ENCODE results near the gene IFRD2.
"Not testable (repeated sequence)": the region's sequence is repeated elsewhere in the genome, so short reads cannot be mapped to it uniquely, and the experiment has no call there.

IFRD2 gene

DNA sequence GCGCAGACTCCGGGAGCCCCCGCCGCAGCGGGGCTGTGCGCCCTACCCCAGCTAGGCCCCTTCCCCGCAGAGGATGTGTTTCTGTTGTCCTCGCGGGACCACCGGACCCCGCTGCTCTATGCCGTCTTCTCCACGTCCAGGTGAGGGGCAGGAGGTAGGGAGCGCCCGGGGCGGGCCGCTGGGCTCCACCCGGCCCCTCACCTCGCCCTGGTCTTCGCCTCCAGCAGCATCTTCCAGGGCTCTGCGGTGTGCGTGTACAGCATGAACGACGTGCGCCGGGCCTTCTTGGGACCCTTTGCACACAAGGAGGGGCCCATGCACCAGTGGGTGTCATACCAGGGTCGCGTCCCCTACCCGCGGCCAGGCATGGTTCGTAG, 18.6 kb downstream of the IFRD2 start:
- H3K27ac ChIP-seq (ENCODE audit: poor library complexity, severe bottlenecking), result no peak overlapping the region
- H3K4me3 ChIP-seq (ENCODE audit: severe bottlenecking), result no peak overlapping the region
- peaks cover 48% of the 10 kb centered on the region for H3K36me3 ChIP-seq (ENCODE audit: low read depth)
- H3K4me1 ChIP-seq (ENCODE audit: insufficient read depth, poor library complexity, severe bottlenecking), result peaks cover 16% of the 10 kb centered on the region
- TF ChIP-seq, protein P1, sequence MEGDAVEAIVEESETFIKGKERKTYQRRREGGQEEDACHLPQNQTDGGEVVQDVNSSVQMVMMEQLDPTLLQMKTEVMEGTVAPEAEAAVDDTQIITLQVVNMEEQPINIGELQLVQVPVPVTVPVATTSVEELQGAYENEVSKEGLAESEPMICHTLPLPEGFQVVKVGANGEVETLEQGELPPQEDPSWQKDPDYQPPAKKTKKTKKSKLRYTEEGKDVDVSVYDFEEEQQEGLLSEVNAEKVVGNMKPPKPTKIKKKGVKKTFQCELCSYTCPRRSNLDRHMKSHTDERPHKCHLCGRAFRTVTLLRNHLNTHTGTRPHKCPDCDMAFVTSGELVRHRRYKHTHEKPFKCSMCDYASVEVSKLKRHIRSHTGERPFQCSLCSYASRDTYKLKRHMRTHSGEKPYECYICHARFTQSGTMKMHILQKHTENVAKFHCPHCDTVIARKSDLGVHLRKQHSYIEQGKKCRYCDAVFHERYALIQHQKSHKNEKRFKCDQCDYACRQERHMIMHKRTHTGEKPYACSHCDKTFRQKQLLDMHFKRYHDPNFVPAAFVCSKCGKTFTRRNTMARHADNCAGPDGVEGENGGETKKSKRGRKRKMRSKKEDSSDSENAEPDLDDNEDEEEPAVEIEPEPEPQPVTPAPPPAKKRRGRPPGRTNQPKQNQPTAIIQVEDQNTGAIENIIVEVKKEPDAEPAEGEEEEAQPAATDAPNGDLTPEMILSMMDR (IDR thresholded peaks at IDR 0.05; ENCODE audit: poor library complexity, severe bottlenecking), result no peak
- ATAC-seq (ENCODE audit: low read depth), result no peak
- no peaks in the 10 kb centered on the region for H3K9me3 ChIP-seq (ENCODE audit: severe bottlenecking)
- no peaks in the 10 kb centered on the region for H3K27me3 ChIP-seq (ENCODE audit: insufficient read depth, poor library complexity, severe bottlenecking)
- DNase-seq (ENCODE audit: low spot score), result no peak

DNA sequence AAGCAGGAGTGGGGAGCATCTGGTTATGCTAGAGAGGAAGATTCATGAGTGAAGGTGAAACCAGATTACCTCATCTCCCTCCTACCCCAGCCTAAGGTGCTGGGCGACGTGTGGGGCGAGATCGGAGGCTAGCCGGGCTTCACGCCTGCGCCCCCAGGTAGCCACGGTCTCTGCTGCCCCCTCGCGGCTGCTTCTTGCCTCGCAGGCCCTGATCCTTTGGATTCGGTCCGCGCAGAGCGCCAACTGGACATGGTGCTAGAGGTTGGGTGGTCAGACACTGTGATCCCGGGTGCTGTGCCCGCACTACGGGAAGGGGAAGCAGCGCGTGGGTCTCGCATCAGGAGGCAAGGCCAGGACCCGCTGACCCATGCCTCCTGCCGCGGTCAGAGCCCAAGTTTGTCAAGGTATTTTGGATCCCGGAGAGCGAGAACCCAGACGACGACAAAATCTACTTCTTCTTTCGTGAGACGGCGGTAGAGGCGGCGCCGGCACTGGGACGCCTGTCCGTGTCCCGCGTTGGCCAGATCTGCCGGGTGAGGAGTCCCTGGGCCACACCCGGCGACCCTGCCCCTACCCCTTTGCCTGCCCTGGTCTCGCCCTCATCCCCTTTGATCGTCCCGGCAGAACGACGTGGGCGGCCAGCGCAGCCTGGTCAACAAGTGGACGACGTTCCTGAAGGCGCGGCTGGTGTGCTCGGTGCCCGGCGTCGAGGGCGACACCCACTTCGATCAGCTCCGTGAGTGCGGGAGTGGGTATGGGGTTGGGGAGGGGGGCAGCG, 19.1 kb downstream of the IFRD2 start:
- Histone ChIP-seq H3K27ac (ENCODE audit: poor library complexity, severe bottlenecking) (no peak overlapping the region), H3K4me3 (ENCODE audit: severe bottlenecking) (no peak overlapping the region), H3K27me3 (ENCODE audit: insufficient read depth, poor library complexity, severe bottlenecking) (no peaks in the 10 kb centered on the region), H3K36me3 (ENCODE audit: low read depth) (peaks cover 48% of the 10 kb centered on the region), H3K9me3 (ENCODE audit: severe bottlenecking) (no peaks in the 10 kb centered on the region), H3K4me1 (ENCODE audit: insufficient read depth, poor library complexity, severe bottlenecking) (peaks cover 21% of the 10 kb centered on the region)
- DNase-seq (ENCODE audit: low spot score) (no peak), ATAC-seq (ENCODE audit: low read depth) (peak; percentile 18; the same call in 2 of the 3 replicates)
- TF ChIP-seq, protein P1 (IDR thresholded peaks at IDR 0.05; ENCODE audit: poor library complexity, severe bottlenecking), result peak; percentile 84

DNA sequence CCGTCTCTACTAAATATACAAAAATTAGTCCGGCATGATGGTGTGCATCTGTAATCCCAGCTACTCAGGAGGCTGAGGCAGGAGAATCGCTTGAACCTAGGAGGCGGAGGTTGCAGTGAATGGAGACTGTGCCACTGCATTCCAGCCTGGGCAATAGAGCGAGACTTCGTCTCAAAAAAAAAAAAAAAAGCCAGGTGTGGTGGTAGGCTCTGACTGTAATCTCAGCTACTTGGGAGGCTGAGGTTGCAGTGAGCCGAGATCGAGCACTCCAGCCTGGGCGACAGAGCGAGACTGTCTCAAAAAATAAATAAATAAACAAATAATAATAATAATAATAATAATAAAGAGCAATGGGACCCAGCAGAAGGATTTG, 19.7 kb downstream of the IFRD2 start:
- not testable (repeated sequence) for ATAC-seq (ENCODE audit: low read depth)
- peaks cover 24% of the 10 kb centered on the region for H3K4me1 ChIP-seq (ENCODE audit: insufficient read depth, poor library complexity, severe bottlenecking)

DNA sequence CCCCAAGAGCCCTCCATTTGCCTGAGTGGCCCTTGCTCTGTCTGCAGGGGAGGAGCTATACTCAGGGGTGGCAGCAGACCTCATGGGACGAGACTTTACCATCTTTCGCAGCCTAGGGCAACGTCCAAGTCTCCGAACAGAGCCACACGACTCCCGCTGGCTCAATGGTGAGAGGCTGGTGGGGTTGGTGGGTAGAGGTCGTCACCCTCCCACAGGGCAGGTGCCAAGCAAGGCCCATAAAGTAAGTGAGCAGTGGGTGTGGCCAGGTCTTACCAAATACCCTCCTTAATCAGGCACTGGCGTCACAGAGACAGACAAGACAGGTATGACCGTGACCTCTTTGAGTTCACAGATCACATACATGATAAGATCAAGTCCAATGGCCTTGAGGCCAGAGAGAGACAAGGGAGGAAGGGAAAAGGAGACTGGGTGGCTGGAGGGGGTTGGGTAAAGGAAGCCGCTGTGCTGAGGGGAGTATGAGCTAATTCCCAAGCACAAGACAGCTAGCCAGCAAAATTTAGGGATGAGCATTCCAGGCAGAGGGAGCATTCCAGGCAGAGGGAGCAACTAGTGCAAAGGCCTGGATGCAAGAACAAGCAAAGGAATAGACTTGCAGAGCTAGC, 20.8 kb downstream of the IFRD2 start:
- Histone ChIP-seq H3K27me3 (ENCODE audit: insufficient read depth, poor library complexity, severe bottlenecking) (no peaks in the 10 kb centered on the region), H3K36me3 (ENCODE audit: low read depth) (peaks cover 41% of the 10 kb centered on the region), H3K4me1 (ENCODE audit: insufficient read depth, poor library complexity, severe bottlenecking) (peaks cover 25% of the 10 kb centered on the region), H3K27ac (ENCODE audit: poor library complexity, severe bottlenecking) (peak overlapping the region; percentile 93), H3K9me3 (ENCODE audit: severe bottlenecking) (no peaks in the 10 kb centered on the region), H3K4me3 (ENCODE audit: severe bottlenecking) (no peak overlapping the region)
- TF ChIP-seq, protein P1 (IDR thresholded peaks at IDR 0.05; ENCODE audit: poor library complexity, severe bottlenecking), result no peak
- no peak for DNase-seq (ENCODE audit: low spot score)
- no peak for ATAC-seq (ENCODE audit: low read depth)

More for the DNA sequence above, 19.7 kb downstream of the IFRD2 start:
- H3K36me3 ChIP-seq (ENCODE audit: low read depth), result peaks cover 48% of the 10 kb centered on the region
- not testable (repeated sequence) for H3K4me3 ChIP-seq (ENCODE audit: severe bottlenecking); H3K27me3 ChIP-seq (ENCODE audit: insufficient read depth, poor library complexity, severe bottlenecking); H3K9me3 ChIP-seq (ENCODE audit: severe bottlenecking); DNase-seq (ENCODE audit: low spot score); H3K27ac ChIP-seq (ENCODE audit: poor library complexity, severe bottlenecking)

DNA sequence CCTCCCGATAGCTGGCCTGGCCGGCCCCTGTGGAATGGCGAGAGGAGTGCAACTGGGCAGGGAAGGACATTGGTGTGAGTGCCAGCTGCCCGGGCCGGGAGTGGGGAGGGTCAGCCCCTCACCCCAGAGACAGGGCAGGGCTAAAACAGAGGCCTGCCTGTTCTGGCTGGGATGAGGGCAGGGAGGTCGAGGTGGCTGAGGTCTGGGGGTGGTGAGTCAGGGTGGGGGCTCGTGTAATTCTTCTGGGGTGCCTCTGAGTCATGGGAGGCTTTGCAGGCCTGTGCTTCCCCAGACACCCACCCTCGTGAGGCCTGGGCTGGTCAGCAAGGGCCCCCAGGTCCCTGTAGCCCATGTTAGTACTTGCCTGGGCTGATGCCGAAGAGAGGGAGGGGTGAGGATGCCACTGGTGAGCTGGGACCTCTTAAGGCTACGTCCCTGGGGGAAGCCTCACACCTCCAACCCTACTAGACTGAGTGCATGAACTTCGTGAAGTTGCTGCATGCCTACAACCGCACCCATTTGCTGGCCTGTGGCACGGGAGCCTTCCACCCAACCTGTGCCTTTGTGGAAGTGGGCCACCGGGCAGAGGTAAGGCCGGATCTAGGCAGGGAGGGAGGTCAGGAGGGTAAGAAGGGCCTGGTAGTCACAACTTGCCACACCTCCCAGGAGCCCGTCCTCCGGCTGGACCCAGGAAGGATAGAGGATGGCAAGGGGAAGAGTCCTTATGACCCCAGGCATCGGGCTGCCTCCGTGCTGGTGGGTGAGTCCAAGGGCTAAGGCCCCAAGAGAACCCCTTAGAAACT, 21.6 kb downstream of the IFRD2 start:
- peaks cover 26% of the 10 kb centered on the region for H3K4me1 ChIP-seq (ENCODE audit: insufficient read depth, poor library complexity, severe bottlenecking)
- H3K36me3 ChIP-seq (ENCODE audit: low read depth), result peaks cover 36% of the 10 kb centered on the region
- no peaks in the 10 kb centered on the region for H3K27me3 ChIP-seq (ENCODE audit: insufficient read depth, poor library complexity, severe bottlenecking)
- no peaks in the 10 kb centered on the region for H3K9me3 ChIP-seq (ENCODE audit: severe bottlenecking)
- DNase-seq (ENCODE audit: low spot score) (no peak), ATAC-seq (ENCODE audit: low read depth) (peak; percentile 3; the same call in 2 of the 3 replicates)
- TF ChIP-seq, protein P1 (IDR thresholded peaks at IDR 0.05; ENCODE audit: poor library complexity, severe bottlenecking), result no peak
- peak overlapping the region; percentile 45 for H3K4me3 ChIP-seq (ENCODE audit: severe bottlenecking)
- peak overlapping the region; percentile 93 for H3K27ac ChIP-seq (ENCODE audit: poor library complexity, severe bottlenecking)

All from RWPE2 (cell line).